ENCODE results near the gene APLNR.

The APLNR gene

GRCh38 chr11:57203359-57203758 lies 33.7 kb downstream of the APLNR start:
- H3K36me3 ChIP-seq (ENCODE audit: control insufficient read depth in 1 of 2, insufficient read depth in 2 of 2, low read length in 2 of 2): no peaks in the 10 kb centered on the region
- no peaks in the 10 kb centered on the region for H3K27me3 ChIP-seq (ENCODE audit: control insufficient read depth in 1 of 2, insufficient read depth in 2 of 2, low read length in 2 of 2)
- H3K27ac ChIP-seq (ENCODE audit: low read depth, low read length): no peak overlapping the region
- no peaks in the 10 kb centered on the region for H3K4me1 ChIP-seq (ENCODE audit: control insufficient read depth in 1 of 2, insufficient read depth in 2 of 2, low read length in 2 of 2)
- no peak overlapping the region for H3K4me3 ChIP-seq (ENCODE audit: low read depth in 1 of 2, low read length in 2 of 2)
- H3K9ac ChIP-seq (ENCODE audit: low read depth in 1 of 2, low read length in 2 of 2): no peak overlapping the region
- H3K9me3 ChIP-seq (ENCODE audit: control insufficient read depth in 1 of 2, low read length in 2 of 2): no peaks in the 10 kb centered on the region

GRCh38 chr11:57202281-57202680 lies 34.8 kb downstream of the APLNR start:
- Histone ChIP-seq H3K9me3 (ENCODE audit: control insufficient read depth in 1 of 2, low read length in 2 of 2) (no peaks in the 10 kb centered on the region), H3K27me3 (ENCODE audit: control insufficient read depth in 1 of 2, insufficient read depth in 2 of 2, low read length in 2 of 2) (no peaks in the 10 kb centered on the region), H3K27ac (ENCODE audit: low read depth, low read length) (no peak overlapping the region), H3K4me3 (ENCODE audit: low read depth in 1 of 2, low read length in 2 of 2) (no peak overlapping the region), H3K4me1 (ENCODE audit: control insufficient read depth in 1 of 2, insufficient read depth in 2 of 2, low read length in 2 of 2) (no peaks in the 10 kb centered on the region), H3K36me3 (ENCODE audit: control insufficient read depth in 1 of 2, insufficient read depth in 2 of 2, low read length in 2 of 2) (no peaks in the 10 kb centered on the region), H3K9ac (ENCODE audit: low read depth in 1 of 2, low read length in 2 of 2) (no peak overlapping the region)

GRCh38 chr11:57200917-57201316 lies 36.1 kb downstream of the APLNR start:
- Histone ChIP-seq H3K4me3 (ENCODE audit: low read depth in 1 of 2, low read length in 2 of 2) (no peak overlapping the region), H3K9me3 (ENCODE audit: control insufficient read depth in 1 of 2, low read length in 2 of 2) (no peaks in the 10 kb centered on the region), H3K9ac (ENCODE audit: low read depth in 1 of 2, low read length in 2 of 2) (no peak overlapping the region), H3K36me3 (ENCODE audit: control insufficient read depth in 1 of 2, insufficient read depth in 2 of 2, low read length in 2 of 2) (no peaks in the 10 kb centered on the region), H3K27ac (ENCODE audit: low read depth, low read length) (no peak overlapping the region), H3K4me1 (ENCODE audit: control insufficient read depth in 1 of 2, insufficient read depth in 2 of 2, low read length in 2 of 2) (no peaks in the 10 kb centered on the region), H3K27me3 (ENCODE audit: control insufficient read depth in 1 of 2, insufficient read depth in 2 of 2, low read length in 2 of 2) (no peaks in the 10 kb centered on the region)

- H3K27me3 ChIP-seq (ENCODE audit: control insufficient read depth in 1 of 2, insufficient read depth in 2 of 2, low read length in 2 of 2): no peaks in the 10 kb centered on the region
- H3K4me3 ChIP-seq (ENCODE audit: low read depth in 1 of 2, low read length in 2 of 2): no peak overlapping the region
- no peak overlapping the region for H3K9ac ChIP-seq (ENCODE audit: low read depth in 1 of 2, low read length in 2 of 2)
- no peak overlapping the region for H3K27ac ChIP-seq (ENCODE audit: low read depth, low read length)
- H3K36me3 ChIP-seq (ENCODE audit: control insufficient read depth in 1 of 2, insufficient read depth in 2 of 2, low read length in 2 of 2): no peaks in the 10 kb centered on the region
- no peaks in the 10 kb centered on the region for H3K9me3 ChIP-seq (ENCODE audit: control insufficient read depth in 1 of 2, low read length in 2 of 2)
- no peaks in the 10 kb centered on the region for H3K4me1 ChIP-seq (ENCODE audit: control insufficient read depth in 1 of 2, insufficient read depth in 2 of 2, low read length in 2 of 2)
Observed at GRCh38 chr11:57199330-57199729, 37.7 kb downstream of the APLNR start.

GRCh38 chr11:57197762-57198161 lies 39.3 kb downstream of the APLNR start:
- no peak overlapping the region for H3K27ac ChIP-seq (ENCODE audit: low read depth, low read length)
- no peak overlapping the region for H3K9ac ChIP-seq (ENCODE audit: low read depth in 1 of 2, low read length in 2 of 2)
- no peak overlapping the region for H3K4me3 ChIP-seq (ENCODE audit: low read depth in 1 of 2, low read length in 2 of 2)
- no peaks in the 10 kb centered on the region for H3K36me3 ChIP-seq (ENCODE audit: control insufficient read depth in 1 of 2, insufficient read depth in 2 of 2, low read length in 2 of 2)
- H3K9me3 ChIP-seq (ENCODE audit: control insufficient read depth in 1 of 2, low read length in 2 of 2): no peaks in the 10 kb centered on the region
- H3K27me3 ChIP-seq (ENCODE audit: control insufficient read depth in 1 of 2, insufficient read depth in 2 of 2, low read length in 2 of 2): no peaks in the 10 kb centered on the region
- no peaks in the 10 kb centered on the region for H3K4me1 ChIP-seq (ENCODE audit: control insufficient read depth in 1 of 2, insufficient read depth in 2 of 2, low read length in 2 of 2)

- Histone ChIP-seq H3K4me1 (ENCODE audit: control insufficient read depth in 1 of 2, insufficient read depth in 2 of 2, low read length in 2 of 2) (no peaks in the 10 kb centered on the region), H3K36me3 (ENCODE audit: control insufficient read depth in 1 of 2, insufficient read depth in 2 of 2, low read length in 2 of 2) (no peaks in the 10 kb centered on the region), H3K9me3 (ENCODE audit: control insufficient read depth in 1 of 2, low read length in 2 of 2) (no peaks in the 10 kb centered on the region), H3K27me3 (ENCODE audit: control insufficient read depth in 1 of 2, insufficient read depth in 2 of 2, low read length in 2 of 2) (no peaks in the 10 kb centered on the region), H3K4me3 (ENCODE audit: low read depth in 1 of 2, low read length in 2 of 2) (no peak overlapping the region), H3K9ac (ENCODE audit: low read depth in 1 of 2, low read length in 2 of 2) (no peak overlapping the region), H3K27ac (ENCODE audit: low read depth, low read length) (no peak overlapping the region)
Observed at GRCh38 chr11:57196596-57196995, 40.5 kb downstream of the APLNR start.

GRCh38 chr11:57192316-57192715 lies 44.7 kb downstream of the APLNR start:
- Histone ChIP-seq H3K36me3 (ENCODE audit: control insufficient read depth in 1 of 2, insufficient read depth in 2 of 2, low read length in 2 of 2) (no peaks in the 10 kb centered on the region), H3K27ac (ENCODE audit: low read depth, low read length) (no peak overlapping the region), H3K4me1 (ENCODE audit: control insufficient read depth in 1 of 2, insufficient read depth in 2 of 2, low read length in 2 of 2) (no peaks in the 10 kb centered on the region), H3K27me3 (ENCODE audit: control insufficient read depth in 1 of 2, insufficient read depth in 2 of 2, low read length in 2 of 2) (no peaks in the 10 kb centered on the region), H3K9me3 (ENCODE audit: control insufficient read depth in 1 of 2, low read length in 2 of 2) (no peaks in the 10 kb centered on the region), H3K9ac (ENCODE audit: low read depth in 1 of 2, low read length in 2 of 2) (no peak overlapping the region), H3K4me3 (ENCODE audit: low read depth in 1 of 2, low read length in 2 of 2) (no peak overlapping the region)

- Histone ChIP-seq H3K4me1 (ENCODE audit: control insufficient read depth in 1 of 2, insufficient read depth in 2 of 2, low read length in 2 of 2) (no peaks in the 10 kb centered on the region), H3K27ac (ENCODE audit: low read depth, low read length) (no peak overlapping the region), H3K36me3 (ENCODE audit: control insufficient read depth in 1 of 2, insufficient read depth in 2 of 2, low read length in 2 of 2) (no peaks in the 10 kb centered on the region), H3K9me3 (ENCODE audit: control insufficient read depth in 1 of 2, low read length in 2 of 2) (no peaks in the 10 kb centered on the region), H3K27me3 (ENCODE audit: control insufficient read depth in 1 of 2, insufficient read depth in 2 of 2, low read length in 2 of 2) (no peaks in the 10 kb centered on the region), H3K9ac (ENCODE audit: low read depth in 1 of 2, low read length in 2 of 2) (no peak overlapping the region), H3K4me3 (ENCODE audit: low read depth in 1 of 2, low read length in 2 of 2) (no peak overlapping the region)
Observed at GRCh38 chr11:57191311-57192219, 45.5 kb downstream of the APLNR start.

- Histone ChIP-seq H3K9ac (ENCODE audit: low read depth in 1 of 2, low read length in 2 of 2) (no peak overlapping the region), H3K4me1 (ENCODE audit: control insufficient read depth in 1 of 2, insufficient read depth in 2 of 2, low read length in 2 of 2) (no peaks in the 10 kb centered on the region)
Observed at GRCh38 chr11:57190548-57190947, 46.5 kb downstream of the APLNR start.

More at GRCh38 chr11:57190548-57190947, 46.5 kb downstream of the APLNR start:
- H3K27me3 ChIP-seq (ENCODE audit: control insufficient read depth in 1 of 2, insufficient read depth in 2 of 2, low read length in 2 of 2): no peaks in the 10 kb centered on the region
- no peaks in the 10 kb centered on the region for H3K9me3 ChIP-seq (ENCODE audit: control insufficient read depth in 1 of 2, low read length in 2 of 2)
- H3K27ac ChIP-seq (ENCODE audit: low read depth, low read length): no peak overlapping the region
- no peak overlapping the region for H3K4me3 ChIP-seq (ENCODE audit: low read depth in 1 of 2, low read length in 2 of 2)
- H3K36me3 ChIP-seq (ENCODE audit: control insufficient read depth in 1 of 2, insufficient read depth in 2 of 2, low read length in 2 of 2): no peaks in the 10 kb centered on the region

All from duodenal mucosa (tissue), 2 donors.